Upper lobe of left lung (tissue), 6 donors: ENCODE data around the gene DGKQ. TPM values are rescaled to one million over a fixed set of nuclear protein-coding genes. Genes with fewer than 3 reads are reported as not detected.

Experiments used
- ATAC-seq, 2 donors: fragments of 200-7000 bp; cut with Tn5 transposase; one replicate each; pipeline ENCODE4 v1.9.1; 2022; ENCODE audit warnings: mild to moderate bottlenecking in 2 of 2, moderate library complexity in 2 of 2; ENCODE audit not compliant: low FRiP score in 2 of 2
- DNase-seq, 2 donors: peaks; one replicate each; pipeline ENCODE4 v3.0.0-alpha.2; 2019 to 2020
- H3K27ac ChIP-seq, 4 donors: fragments of 200-600 bp; sonication (generic); one replicate each; pipeline ENCODE4 v1.5.1; 2016 to 2019
- H3K27me3 ChIP-seq, 4 donors: fragments of 200-600 bp; sonication (generic); one replicate each; pipeline ENCODE4 v1.5.1; 2017 to 2019
- H3K36me3 ChIP-seq, 4 donors: fragments of 200-600 bp; sonication (generic); one replicate each; pipeline ENCODE4 v1.5.1; 2016 to 2019
- H3K4me1 ChIP-seq, 4 donors: fragments of 200-600 bp; sonication (generic); one replicate each; pipeline ENCODE4 v1.5.1; 2018 to 2019
- H3K4me3 ChIP-seq, 4 donors: fragments of 200-600 bp; sonication (generic); one replicate each; pipeline ENCODE4 v1.5.1; 2017 to 2019; ENCODE audit warnings: mild to moderate bottlenecking in 2 of 4, moderate library complexity in 1 of 4
- H3K9me3 ChIP-seq, 4 donors: fragments of 200-600 bp; sonication (generic); one replicate each; pipeline ENCODE4 v1.5.1; 2018 to 2019
- EP300 ChIP-seq, 4 donors: sonication (generic); formaldehyde crosslinking; IDR thresholded peaks; one replicate each; pipeline ENCODE4 v1.5.1; 2017; ENCODE audit warnings: antibody characterized with exemption in 4 of 4, control low read depth in 2 of 4
- POLR2A ChIP-seq, 4 donors: fragments of 450-650 bp; IDR thresholded peaks; one replicate each; pipeline ENCODE4 v1.5.1; 2016 to 2017; ENCODE audit warnings: antibody characterized with exemption in 4 of 4, mild to moderate bottlenecking in 2 of 4
- POLR2AphosphoS5 ChIP-seq, 2 donors: sonication (generic); formaldehyde crosslinking; IDR thresholded peaks; one replicate each; pipeline ENCODE4 v1.5.1; 2017; ENCODE audit warnings: antibody characterized with exemption in 2 of 2
- WGBS, 2 donors: methylation state at CpG; one replicate each; pipeline ENCODE4 v1.1.5; 2017 to 2018; 5-methylcytosine and 5-hydroxymethylcytosine counted together
- total RNA-seq, 6 donors: library from RNA; depleted of rRNA in 4 of 6; stranded (reverse); fragments of >200 nt in 4 of 6; gene quantifications; one replicate each; pipeline versions ENCODE4 v1.1.0 to v1.2.1, GENCODE V29; 2016 to 2021
- TF ChIP-seq, protein P1 (sequence below), 6 experiments: fragments of 450-650 bp in 4 of 6; fragments of 200-600 bp in 2 of 6; sonication (generic) in 2 of 6; IDR thresholded peaks; one replicate each; pipeline ENCODE4 v1.5.1; 2016 to 2019; ENCODE audit warnings: antibody characterized with exemption in 6 of 6
- donor health status: DM: no; HTN: no; CAD: no; lungs with moderate emphysema.
- donor health status: DM: no; HTN: yes; CAD: no; lungs with severe emphysema.

Gene DGKQ
- total RNA-seq, 6 donors from 2014 or later, result 10.7 to 36.7 (median 17.5) TPM

DNA sequence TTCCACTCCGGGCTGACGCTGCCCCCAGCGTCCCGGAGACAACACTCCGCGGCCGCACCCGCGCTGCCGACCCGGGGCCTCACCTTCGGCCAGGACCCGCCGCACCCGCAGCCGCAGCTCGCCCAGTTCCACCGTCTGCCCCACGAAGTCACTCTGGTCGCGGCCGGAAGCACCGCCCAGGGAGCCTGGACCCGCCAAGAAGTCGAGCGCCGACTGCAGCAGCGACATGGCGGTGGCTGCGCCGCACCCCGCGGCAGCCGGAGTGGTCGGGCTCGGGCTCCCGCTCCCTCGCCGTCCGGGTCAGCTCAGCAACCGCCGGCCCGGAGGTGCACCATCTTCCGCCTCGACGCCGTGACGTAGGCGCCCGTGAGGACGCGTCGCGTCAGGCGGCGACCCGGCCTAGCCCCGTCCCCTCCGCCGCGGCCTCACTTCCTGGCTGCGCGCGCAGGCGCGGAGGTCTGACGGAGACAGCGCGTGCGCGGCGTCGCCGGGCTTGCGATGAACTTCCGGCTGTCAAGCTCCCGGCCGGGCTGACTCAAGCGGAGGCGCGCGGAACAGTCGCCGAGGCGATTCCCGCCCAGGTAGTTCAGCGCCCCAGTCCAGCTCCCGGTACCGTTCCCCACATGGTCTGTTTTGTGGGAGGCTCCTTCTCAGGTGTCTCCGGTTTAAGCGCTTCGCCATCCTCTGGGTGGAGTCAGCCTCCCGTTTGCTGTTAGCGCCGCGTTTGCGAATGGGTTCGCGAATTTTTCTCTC, 41.2 kb downstream of the DGKQ start, which contains the start of the genes GAK and TMEM175:
Gene GAK (minus strand): TSS at position 357 of the 753 bp plus-strand sequence. CDS start 129 bp downstream, at position 228.
Gene TMEM175 (plus strand): TSS at position 501 of the 753 bp plus-strand sequence. CDS start 15,280 bp downstream, outside the sequence.
- TF ChIP-seq POLR2A (IDR thresholded peaks at IDR 0.05) (peak; percentile 77 to 97 (median 86)), POLR2AphosphoS5 (IDR thresholded peaks at IDR 0.05) (peak; percentile 94 to 96), EP300 (IDR thresholded peaks at IDR 0.05) (peak in 1 of 4 donors; percentile 71)
- TF ChIP-seq, protein P1, sequence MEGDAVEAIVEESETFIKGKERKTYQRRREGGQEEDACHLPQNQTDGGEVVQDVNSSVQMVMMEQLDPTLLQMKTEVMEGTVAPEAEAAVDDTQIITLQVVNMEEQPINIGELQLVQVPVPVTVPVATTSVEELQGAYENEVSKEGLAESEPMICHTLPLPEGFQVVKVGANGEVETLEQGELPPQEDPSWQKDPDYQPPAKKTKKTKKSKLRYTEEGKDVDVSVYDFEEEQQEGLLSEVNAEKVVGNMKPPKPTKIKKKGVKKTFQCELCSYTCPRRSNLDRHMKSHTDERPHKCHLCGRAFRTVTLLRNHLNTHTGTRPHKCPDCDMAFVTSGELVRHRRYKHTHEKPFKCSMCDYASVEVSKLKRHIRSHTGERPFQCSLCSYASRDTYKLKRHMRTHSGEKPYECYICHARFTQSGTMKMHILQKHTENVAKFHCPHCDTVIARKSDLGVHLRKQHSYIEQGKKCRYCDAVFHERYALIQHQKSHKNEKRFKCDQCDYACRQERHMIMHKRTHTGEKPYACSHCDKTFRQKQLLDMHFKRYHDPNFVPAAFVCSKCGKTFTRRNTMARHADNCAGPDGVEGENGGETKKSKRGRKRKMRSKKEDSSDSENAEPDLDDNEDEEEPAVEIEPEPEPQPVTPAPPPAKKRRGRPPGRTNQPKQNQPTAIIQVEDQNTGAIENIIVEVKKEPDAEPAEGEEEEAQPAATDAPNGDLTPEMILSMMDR (IDR thresholded peaks at IDR 0.05), result peak in 5 of 6 experiments; percentile 9 to 70 (median 47)
- peak within 1 kb of the TSS; percentile 97 to 100 (median 98) for H3K4me3 ChIP-seq
- ATAC-seq (peak; percentile 96 to 99), DNase-seq (peak; percentile 97 to 100)
- H3K27me3 ChIP-seq, result no peaks in the 10 kb centered on the region
- peaks cover 38 to 62% (median 41%) of the 10 kb centered on the region in 4 donors for H3K4me1 ChIP-seq
- H3K9me3 ChIP-seq, result no peaks in the 10 kb centered on the region
- WGBS, 2 donors, result 0% methylated on average over 19 to 80 of the region's 99 CpGs
- peaks cover 0 to 3% (median 0%) of the 10 kb centered on the region in 4 donors for H3K36me3 ChIP-seq
- H3K27ac ChIP-seq, result peak within 1 kb of the TSS; percentile 95 to 98 (median 96)

DNA sequence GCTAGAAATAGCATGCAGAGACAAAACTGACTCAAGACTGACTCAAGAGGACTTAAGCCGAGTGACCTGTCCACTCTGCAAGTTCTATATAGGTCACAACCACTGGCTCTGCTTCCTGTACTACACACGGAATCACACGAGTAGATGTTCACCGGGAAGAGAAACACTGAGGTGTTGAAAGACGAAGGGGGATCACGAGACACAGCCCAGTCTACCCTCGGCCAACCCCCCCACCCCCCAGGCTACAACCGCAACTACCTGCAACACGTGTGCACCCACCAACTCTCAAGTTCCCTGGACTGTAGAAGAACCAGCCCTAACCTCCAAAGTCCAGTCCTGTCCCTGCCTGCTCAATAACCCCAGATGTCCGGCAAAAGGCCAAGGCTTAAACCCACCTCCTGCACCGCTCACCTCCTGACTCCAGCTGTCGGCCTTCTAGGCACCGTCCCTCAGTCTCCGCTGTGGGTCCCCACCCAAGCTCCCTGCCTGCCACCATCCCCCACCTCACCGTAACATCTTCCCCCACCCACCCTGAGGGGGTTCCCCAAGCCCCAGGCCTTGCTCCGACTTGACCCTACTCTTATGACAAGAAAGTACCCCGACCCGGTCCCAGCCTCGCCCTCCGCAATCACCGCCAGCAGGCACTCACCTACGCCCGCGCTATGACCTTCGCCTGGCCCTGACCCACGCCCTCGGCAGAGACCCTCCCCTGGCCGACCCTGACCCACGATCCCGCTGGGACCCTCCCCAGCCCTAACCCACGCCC, 42.0 kb downstream of the DGKQ start:
- H3K36me3 ChIP-seq, result peaks cover 0 to 3% (median 0%) of the 10 kb centered on the region in 4 donors
- H3K4me3 ChIP-seq, result peak overlapping the region; percentile 97 to 100 (median 98)
- peak overlapping the region; percentile 95 to 98 (median 96) for H3K27ac ChIP-seq
- peaks cover 38 to 60% (median 41%) of the 10 kb centered on the region in 4 donors for H3K4me1 ChIP-seq
- no peaks in the 10 kb centered on the region for H3K9me3 ChIP-seq
- DNase-seq, result no peak
- no peaks in the 10 kb centered on the region for H3K27me3 ChIP-seq
- 3 to 6% methylated on average over 16 to 29 of the region's 31 CpGs for WGBS, 2 donors
- no peak for TF ChIP-seq POLR2AphosphoS5 (IDR thresholded peaks at IDR 0.05)
- TF ChIP-seq, protein P1 (IDR thresholded peaks at IDR 0.05), result no peak
- no peak for TF ChIP-seq POLR2A (IDR thresholded peaks at IDR 0.05)
- no peak for TF ChIP-seq EP300 (IDR thresholded peaks at IDR 0.05)
- peak; percentile 10 to 24 for ATAC-seq

DNA sequence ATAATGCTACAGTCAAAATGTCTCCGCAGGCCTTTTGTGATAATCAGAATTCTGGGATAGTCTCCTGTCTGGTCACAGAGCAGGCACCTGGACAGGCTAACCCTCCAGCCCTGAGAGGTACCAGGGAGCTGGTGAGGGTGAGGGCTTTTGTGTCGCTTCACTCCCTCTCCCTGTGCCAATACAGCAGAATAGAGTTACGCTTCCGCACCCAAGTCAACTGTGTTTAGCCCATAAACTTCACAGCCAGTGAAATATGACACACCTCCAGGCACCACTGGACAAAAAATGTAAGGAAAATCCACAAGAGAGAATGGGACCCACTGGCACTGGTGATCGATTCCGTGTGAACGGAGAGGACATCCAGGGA, 42.6 kb downstream of the DGKQ start:
- DNase-seq (no peak), ATAC-seq (no peak)
- H3K4me3 ChIP-seq, result peak overlapping the region in 3 of 4 donors; percentile 97 to 100 (median 99)
- peak overlapping the region; percentile 95 to 98 (median 96) for H3K27ac ChIP-seq
- H3K36me3 ChIP-seq, result peaks cover 0 to 3% (median 0%) of the 10 kb centered on the region in 4 donors
- no peaks in the 10 kb centered on the region for H3K27me3 ChIP-seq
- H3K9me3 ChIP-seq, result no peaks in the 10 kb centered on the region
- TF ChIP-seq EP300 (IDR thresholded peaks at IDR 0.05) (no peak), POLR2A (IDR thresholded peaks at IDR 0.05) (no peak), POLR2AphosphoS5 (IDR thresholded peaks at IDR 0.05) (no peak)
- TF ChIP-seq, protein P1 (IDR thresholded peaks at IDR 0.05), result no peak
- WGBS, 2 donors, result 49 to 68% methylated on average over 7 of the region's 7 CpGs
- H3K4me1 ChIP-seq, result peaks cover 38 to 65% (median 45%) of the 10 kb centered on the region in 4 donors

DNA sequence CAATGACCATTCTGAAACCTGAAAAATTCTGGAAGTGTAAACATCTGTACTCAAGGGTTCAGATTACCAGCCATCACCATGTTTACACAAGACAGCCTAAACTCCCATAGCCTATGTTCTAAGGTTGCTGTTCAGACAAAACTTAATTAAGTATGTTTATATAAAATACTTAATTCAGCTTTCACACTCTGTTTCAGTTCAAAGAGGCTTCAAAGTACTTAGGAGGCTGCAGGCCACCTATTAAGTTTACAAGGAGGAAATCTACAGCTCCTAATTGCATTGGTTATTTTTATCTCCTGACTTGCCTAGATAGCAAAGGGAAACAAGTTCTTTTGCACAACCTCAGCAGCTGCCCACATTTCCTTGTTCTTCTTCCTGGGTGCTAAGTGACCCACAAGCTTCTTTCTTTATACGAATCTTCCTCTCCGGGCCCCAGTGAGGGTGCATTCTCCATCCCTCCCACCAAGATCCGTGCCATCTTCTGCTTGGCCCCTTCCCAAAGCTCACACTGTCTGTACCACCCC, 43.3 kb downstream of the DGKQ start:
- Histone ChIP-seq H3K4me1 (peaks cover 42 to 73% (median 49%) of the 10 kb centered on the region in 4 donors), H3K27ac (peak overlapping the region; percentile 95 to 98 (median 96)), H3K27me3 (no peaks in the 10 kb centered on the region), H3K4me3 (peak overlapping the region in 2 of 4 donors; percentile 97 to 99), H3K36me3 (peaks cover 0 to 3% (median 0%) of the 10 kb centered on the region in 4 donors), H3K9me3 (no peaks in the 10 kb centered on the region)
- 11 to 25% methylated on average over 3 of the region's 3 CpGs for WGBS, 2 donors
- no peak for TF ChIP-seq EP300 (IDR thresholded peaks at IDR 0.05)
- DNase-seq, result peak in 1 of 2 donors; percentile 52
- no peak for ATAC-seq
